ENCODE measurements around the gene PCDHB5. TPM values are rescaled to one million over a fixed set of nuclear protein-coding genes. Genes with fewer than 3 reads are reported as not detected.

Gene PCDHB5
- total and polyA plus RNA-seq, 9 of the 15 experiments (the other 6 are each of a cell fraction or from before 2014, with no cell fraction given) = not detected

GRCh38 chr5:141150224-141150992 is 15.4 kb downstream of the PCDHB5 start:
- no peak for ATAC-seq
- TF ChIP-seq ZNF140 (CRISPR knock-in tag; IDR thresholded peaks at IDR 0.05) = no peak
- TF ChIP-seq SMARCC2 (IDR thresholded peaks at IDR 0.05; ENCODE audit: low read depth) = no peak
- no peak for TF ChIP-seq FOSL1 (tag; conservative IDR thresholded peaks at IDR 0.05)
- TF ChIP-seq POLR3G (IDR thresholded peaks at IDR 0.05; ENCODE audit: extremely low read depth, insufficient read length, insufficient replicate concordance) = no peak
- TF ChIP-seq POLR2AphosphoS2 (IDR thresholded peaks at IDR 0.05; ENCODE audit: low read length) = no peak
- no peak for TF ChIP-seq SIN3A (IDR thresholded peaks at IDR 0.05; ENCODE audit: borderline replicate concordance in 2 of 2, control insufficient read depth in 1 of 2, low read depth in 2 of 2, low read length in 2 of 2)
- no peak for TF ChIP-seq ZNF408 (CRISPR knock-in tag; IDR thresholded peaks at IDR 0.05; ENCODE audit: low read depth)
- TF ChIP-seq RBM15 (IDR thresholded peaks at IDR 0.05; ENCODE audit: insufficient read depth, low read length) = no peak
- TF ChIP-seq ZNF24 (IDR thresholded peaks at IDR 0.05) = no peak
- TF ChIP-seq ZNF354B (CRISPR knock-in tag; IDR thresholded peaks at IDR 0.05) = no peak
- no peak for TF ChIP-seq ZNF696 (CRISPR knock-in tag; conservative IDR thresholded peaks at IDR 0.05)
- TF ChIP-seq SP1 (CRISPR knock-in tag; IDR thresholded peaks at IDR 0.05) = no peak
- TF ChIP-seq ELF4 (CRISPR knock-in tag; IDR thresholded peaks at IDR 0.05) = no peak
- no peak for TF ChIP-seq KLF1 (tag; IDR thresholded peaks at IDR 0.05)

More at GRCh38 chr5:141150224-141150992, 15.4 kb downstream of the PCDHB5 start:
- H3K9ac ChIP-seq (ENCODE audit: insufficient read depth in 1 of 2, low read depth in 2 of 2, low read length in 2 of 2) = no peak overlapping the region
- H3K9me3 ChIP-seq (replicated peaks; ENCODE audit: control insufficient read depth, insufficient read depth, low read depth, low read length) = no peaks in the 10 kb centered on the region
- BruUV-seq (replicated peaks) = no TSS peak
- H2AFZ ChIP-seq (ENCODE audit: low read depth, low read length) = no peak overlapping the region
- H3K27me3 ChIP-seq (ENCODE audit: control insufficient read depth in 2 of 2, insufficient read depth in 2 of 2, low read length in 2 of 2) = peaks cover 0 to 15% of the 10 kb centered on the region in 2 experiments; a peak in 2 of 5 replicates
- POLR2A ChIA-PET = no interaction called here
- CTCF ChIA-PET (ENCODE audit: low intra/inter-chr PET ratio) = no interaction called here
- DNase-seq (ENCODE audit: extremely low read depth in 1 of 4, low spot score in 3 of 4) (no peak), FAIRE-seq (no peak)
- in situ Hi-C loops (cut with MboI) = no loop called here
- no peak overlapping the region for H3K4me2 ChIP-seq (ENCODE audit: insufficient read depth, low read length)
- H3K36me3 ChIP-seq (ENCODE audit: control insufficient read depth, insufficient read depth, low read length) = no peaks in the 10 kb centered on the region
- intact Hi-C loops (cut with micrococcal nuclease) = no loop called here
- H3K9me1 ChIP-seq (ENCODE audit: control insufficient read depth, insufficient read depth, low read length) = no peaks in the 10 kb centered on the region
- H3K79me2 ChIP-seq (ENCODE audit: control insufficient read depth, insufficient read depth, low read length) = no peaks in the 10 kb centered on the region
- H3K4me3 ChIP-seq = no peak overlapping the region
- H4K20me1 ChIP-seq (replicated peaks; ENCODE audit: control insufficient read depth, insufficient read depth, low read length) = no peaks in the 10 kb centered on the region
- 2% methylated on average over 33 of the region's 33 CpGs for WGBS (ENCODE audit: insufficient coverage, low coverage, missing lambda C conversion rate)
- no peaks in the 10 kb centered on the region for H3K4me1 ChIP-seq (replicated peaks in 1 of 2; ENCODE audit: control insufficient read depth in 2 of 2, insufficient read depth in 2 of 2, low read length in 2 of 2)
- H3K27ac ChIP-seq (ENCODE audit: extremely low read depth, low read depth, low read length) = no peak overlapping the region
